ENCODE results near the gene CPXM2.

Gene CPXM2

DNA sequence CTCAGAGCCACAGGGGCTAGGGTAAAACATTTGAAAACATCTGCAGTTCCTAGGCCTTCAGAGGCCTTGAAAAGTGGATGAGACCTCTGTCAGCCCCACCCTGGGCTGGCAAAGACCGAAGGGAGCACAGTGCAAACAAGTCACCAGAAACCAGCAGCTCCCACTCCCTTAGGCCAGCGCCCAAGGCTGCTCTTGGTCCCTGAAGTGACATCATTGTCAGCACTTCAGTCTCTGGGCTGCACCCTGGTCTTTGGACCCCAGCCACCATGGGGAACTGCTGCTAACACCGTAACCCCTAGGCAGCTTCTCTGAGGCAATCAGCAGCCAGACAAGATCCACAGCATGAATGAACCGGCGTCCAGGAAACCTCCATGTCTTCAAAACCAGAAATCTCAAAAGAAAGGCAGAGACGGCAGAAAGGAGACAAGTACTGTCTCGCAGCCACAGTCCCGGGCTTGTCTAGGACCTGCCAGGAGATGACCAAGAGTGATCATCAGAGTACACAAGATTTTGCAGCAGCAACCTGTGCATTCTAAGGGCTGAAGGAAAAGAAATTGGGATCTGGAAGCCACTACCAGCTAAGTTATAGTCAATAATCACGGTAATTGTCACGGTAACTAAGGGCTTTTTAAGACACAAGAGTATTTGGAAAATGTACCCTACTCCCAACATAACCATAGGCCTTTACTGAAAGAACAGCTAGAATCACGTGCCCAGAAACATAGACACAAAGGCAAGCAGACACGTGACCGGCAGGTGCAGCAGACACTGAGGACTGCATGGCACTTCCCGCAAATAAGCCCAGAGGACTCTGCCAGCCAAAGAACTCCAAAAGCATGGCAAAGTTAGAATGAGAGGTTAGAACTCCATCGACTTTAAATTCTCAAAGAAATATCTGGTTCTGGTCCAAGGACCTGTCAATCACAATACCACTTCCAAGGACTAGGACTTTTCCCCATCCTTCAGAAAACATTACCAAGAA, 23.3 kb downstream of the CPXM2 start:
- DNase-seq = no peak

DNA sequence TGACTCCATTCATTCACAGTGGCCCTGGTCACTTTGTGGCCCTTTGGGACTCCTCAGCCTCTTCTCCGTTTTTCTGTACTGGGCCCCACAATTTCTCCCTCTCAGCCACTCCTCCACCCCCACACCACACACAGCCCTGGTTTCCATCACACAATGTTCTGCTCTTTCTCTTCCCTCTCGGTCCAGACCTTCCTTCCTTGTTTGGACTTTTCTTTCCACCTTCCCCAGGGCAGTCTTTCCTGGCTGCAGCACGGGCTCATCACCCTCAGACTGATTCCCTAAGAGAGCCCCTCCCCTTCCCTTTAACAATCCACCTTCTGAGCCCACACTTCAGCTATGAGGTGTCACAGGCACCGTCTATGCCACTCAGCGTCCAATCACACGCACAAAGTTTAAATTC, 25.7 kb downstream of the CPXM2 start:
- DNase-seq = no peak

DNA sequence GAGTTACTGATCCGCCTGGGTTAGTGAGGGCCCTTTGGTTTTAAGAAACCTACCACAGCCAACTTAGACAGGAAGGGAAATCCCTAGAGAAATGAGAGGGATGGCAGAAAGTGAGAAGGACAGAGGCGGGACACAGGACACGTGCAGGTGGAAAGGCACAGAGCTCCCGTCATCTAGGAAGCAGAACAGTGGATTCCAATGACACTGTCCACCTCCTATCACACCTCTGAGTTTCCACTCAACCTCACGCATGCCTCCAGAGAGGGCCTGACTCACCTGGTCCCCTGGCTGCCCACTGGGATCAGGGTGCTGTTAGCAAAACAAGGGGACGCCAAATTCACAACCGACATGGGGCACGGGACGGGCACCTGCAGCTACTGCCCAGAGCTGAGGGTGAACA, 26.3 kb downstream of the CPXM2 start:
- no peak for DNase-seq

DNA sequence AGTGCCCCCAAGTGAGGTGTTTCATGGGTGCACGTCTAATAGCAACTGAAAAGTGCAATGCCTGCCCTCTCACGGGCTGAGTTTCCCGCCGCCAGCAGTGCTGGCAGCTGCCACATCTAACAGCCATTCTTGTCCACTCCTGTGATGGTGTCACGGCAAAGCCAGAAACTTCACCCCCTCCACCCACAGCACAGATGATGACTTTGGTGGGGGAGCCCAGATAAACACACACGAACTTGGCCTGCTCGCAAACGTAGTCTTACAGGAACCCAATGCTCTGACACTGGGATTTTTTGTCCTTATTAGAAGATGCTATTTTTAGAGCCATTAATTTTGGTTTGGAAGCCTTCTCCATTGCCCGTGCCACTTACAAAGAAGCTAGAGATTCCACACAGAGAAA, 26.7 kb downstream of the CPXM2 start:
- no peak for DNase-seq

DNA sequence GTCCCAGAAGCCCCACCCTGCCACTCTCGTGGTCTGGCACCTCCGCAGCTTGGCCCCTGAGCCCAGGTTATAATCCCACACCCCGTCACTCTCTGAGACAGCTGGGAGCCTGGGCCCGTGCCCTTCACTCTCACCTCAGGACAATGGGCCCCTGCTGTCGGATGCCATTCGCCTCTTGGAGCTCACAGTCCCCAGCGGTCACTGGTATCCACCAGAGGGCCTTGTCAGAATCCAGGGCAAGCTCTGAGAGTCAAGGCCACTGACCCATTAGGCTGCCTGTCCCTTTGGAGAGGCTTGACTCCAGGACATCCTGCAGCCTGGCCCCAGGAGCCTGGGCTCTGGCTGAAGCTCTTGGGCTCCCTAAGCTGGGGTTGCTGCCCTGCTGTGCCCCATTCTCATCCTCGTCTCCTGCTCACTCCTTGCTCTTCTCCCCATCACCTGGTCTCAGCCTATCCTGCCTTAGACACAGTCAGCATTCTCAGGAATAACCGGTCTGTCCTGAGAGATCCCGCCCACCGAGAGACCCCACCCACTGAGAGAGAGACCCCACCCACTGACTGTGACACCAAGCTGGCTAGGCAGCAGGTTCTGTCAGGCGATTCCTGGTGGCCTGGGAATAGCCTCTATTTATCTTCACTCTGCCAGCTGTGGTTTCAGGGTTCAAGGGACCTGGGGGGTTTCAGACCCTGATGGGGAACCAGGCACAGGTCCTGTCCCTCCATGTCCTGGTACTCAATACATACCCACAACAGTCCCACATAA, 27.7 kb downstream of the CPXM2 start:
- no peak for DNase-seq

DNA sequence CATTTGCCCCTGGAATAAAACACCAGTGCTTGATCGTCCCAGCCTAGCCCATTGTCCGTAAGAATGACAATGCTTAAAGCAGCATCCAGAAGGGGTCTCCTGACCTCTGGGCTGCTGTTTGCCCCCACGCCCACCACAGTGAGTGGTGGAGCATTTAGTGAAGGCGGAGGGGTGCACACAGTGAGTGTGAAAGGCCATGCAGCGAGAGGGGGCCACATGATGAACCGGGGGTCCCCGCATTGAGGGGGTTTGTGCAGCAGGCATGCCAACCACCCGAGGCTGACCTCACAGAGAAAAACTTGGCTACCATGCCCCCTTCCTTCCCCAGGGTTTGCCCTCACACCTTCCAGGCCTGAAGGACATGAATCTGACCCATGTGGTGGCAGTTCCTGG, 28.4 kb downstream of the CPXM2 start:
- DNase-seq = no peak

DNA sequence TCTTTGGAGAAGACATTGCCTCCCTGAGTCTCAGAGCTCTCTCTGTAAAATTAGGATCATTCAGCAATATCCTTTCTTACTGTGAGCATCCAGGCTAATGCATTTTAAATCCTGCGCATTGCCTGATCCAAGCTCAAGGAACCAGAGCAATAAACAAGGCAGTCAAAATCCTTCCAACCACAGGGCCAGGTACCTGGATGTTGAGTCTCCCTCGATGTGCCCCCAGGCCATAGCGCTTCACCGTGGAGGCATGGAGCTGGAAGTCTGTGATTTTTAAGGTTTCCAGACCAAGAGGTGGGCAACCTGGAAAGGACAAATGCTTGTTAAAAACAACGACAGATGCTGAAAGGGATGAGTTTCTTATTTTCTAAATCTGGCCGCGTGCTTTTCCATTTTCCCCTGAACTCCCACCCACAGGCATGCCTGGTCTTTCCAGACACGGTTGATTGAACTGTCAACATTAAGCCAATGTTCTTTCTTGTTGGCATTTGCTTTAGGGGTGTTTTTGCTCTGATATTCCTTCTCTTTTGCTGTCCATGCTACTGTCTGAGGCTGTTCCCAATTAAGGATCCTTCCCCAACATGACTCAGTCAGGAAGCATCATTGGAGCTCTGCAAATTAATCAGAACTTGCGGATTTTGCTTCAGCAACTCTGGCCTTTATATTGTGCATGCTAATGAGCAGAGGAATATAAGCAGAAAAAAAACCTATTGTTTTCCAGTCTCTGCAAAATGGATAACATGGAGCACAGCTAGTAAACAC, 29.0 kb downstream of the CPXM2 start:
- no peak for DNase-seq

DNA sequence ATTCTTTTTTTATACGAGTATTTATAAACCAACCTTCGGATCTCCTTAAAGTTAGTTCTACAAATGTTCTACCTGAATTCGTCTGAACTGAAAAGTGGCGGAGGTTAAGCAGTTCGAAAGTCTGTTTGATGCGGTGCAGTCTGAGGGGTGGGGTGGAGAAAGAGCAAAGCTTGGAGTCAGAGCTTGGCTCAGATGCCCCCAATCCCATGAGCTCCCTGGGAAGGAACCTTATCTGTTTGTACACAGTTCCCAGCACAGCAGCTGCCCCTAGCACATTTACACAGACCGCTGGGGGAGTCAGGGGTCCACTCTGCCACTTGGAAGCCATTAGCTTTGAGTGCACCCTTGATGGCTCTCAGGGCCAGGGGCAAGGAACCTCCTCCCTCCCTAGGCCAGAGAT, 30.8 kb downstream of the CPXM2 start:
- no peak for DNase-seq

DNA sequence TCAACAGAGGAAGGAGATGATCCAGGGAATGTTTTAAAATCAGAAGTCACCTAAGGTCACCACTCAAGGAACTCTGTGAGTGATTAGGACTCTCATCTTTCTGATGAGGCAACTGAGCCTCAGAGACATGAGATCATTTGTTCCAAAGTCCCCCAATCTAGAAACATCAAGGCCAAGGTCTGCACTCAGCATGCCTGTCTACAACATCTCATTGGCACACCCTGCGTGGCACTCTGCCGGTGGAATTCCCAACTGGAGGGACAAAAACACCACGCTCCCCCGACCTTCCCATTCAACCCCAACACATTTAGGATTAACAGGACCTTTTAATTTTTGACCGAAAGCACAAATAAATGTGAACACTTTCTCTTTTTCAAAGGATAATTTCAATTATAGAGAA, 31.4 kb downstream of the CPXM2 start:
- DNase-seq = no peak

DNA sequence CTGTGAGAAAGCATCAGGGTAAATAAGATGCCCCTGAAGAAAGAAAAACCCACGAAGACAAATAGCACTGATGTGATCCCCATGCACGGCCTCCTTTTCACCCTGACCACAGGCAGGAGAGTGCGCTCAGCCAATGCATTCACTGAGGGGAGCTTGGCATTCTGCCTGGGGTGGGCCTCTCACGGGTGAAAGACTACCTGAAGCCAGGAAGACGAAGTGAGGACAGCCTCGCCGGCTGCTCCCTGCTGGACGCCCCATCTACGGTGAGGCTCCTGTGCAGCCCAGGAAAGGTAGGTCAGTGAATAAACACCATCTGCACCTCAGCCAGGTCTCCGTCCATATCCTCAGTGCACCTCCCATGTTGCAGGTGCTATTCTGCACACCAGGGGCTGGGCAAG, 32.0 kb downstream of the CPXM2 start:
- DNase-seq = no peak

DNA sequence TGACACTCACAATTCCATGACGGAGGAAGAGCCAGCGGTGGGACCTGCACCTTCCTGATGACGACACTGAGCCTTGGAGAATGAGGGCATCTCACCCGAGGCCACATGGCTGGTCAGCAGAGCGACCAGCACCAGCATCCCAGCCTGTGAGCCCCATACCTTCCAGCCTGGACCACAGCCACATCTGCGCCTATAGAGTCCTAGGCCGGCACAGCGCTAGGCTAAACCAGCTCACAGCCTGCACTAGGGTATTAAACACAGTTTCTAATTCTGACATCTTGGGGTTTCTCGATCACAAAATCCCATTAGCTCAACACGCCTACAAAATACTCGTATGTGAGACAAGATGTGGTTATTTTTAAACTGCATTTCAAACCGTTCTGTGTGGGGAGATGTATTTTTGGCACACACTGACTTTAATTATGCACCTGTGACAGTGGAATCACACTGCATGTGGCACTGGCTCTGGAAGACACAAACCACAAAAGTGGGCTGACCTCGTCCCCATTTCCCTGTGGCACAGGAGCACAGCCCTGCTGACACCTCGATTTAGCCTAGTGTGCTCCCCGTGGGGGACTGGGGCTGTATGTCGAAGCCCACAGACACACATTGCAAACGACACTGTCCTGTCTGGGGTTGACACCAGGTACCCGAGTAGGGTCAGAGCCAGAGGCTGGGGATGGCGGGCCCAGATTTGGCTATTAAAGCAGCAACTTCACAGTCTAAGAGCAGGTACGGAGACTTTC, 32.5 kb downstream of the CPXM2 start:
- no peak for DNase-seq

DNA sequence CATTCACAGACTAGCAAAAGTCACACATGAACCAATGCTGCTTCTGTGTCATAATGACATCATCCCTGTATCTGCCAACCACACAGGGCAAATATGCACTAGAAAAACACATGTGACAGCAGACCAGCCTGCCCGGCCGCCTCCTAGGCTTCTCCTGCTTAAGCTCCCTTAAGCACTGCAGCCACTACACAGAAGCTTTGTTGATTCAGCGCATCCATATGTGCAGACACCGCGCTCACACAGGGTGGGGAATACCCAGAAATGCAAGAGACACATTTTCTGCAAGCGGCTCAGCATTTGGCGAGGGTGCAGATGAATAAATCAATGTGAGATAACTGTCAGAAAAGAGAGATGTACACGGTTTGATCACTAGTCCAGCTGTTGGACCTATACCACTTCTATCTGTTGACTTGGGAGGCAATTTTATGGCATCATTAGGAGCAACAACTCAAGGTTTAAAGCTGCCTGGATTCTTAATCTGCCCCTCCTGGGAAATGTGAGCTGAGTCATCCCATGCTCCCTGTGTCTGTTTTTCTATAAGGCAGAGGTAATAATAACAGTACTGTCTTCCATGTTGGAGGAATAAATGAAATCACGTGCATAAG, 33.4 kb downstream of the CPXM2 start:
- DNase-seq = no peak

DNA sequence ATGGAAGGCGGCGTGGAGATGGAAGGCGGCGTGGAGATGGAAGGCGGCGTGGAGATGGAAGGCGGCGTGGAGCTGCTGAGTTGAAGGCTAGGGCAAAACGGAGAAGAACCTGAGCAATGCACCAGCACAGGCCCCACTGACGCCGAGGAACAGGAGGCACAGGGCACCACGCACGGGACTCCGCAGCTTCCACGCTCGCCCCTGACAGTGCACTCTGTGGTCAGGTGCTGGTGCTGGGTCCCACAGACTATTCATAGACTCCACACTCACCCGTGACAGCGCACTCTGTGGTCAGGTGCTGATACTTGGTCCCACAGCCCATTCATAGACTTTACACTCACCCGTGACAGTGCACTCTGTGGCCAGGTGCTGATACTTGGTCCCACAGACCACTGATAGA, 34.0 kb downstream of the CPXM2 start:
- DNase-seq = no peak

DNA sequence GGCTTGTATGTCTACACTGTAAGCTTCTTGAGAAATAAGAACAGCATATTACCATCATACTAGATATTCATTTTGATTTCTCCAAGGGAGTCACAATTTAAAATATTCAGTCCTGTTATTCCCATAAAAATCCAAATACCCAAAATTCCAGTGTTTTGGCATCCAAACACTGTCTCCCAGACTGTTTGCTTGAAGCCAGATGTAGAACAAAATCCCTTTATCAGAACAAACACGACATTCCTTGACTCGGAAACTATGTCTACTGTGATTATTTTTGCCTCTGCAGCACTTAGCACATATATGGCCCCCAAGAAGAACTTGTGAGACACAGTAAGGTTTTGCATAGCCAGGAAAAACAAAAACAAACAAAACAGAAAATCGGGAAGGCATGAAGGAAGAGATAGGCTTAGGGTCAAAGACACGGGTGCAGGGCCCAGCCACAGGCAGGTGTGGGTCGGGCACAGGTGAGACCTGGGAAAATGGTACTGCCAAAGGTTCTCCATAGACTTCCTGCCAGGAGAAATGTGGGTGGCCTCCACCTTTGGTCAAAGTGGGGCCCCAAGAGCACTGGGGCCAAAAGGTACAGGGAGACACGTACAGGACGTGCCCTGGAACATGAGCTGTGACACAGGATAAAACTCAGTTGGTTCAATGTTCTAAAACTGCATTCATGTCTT, 36.5 kb downstream of the CPXM2 start:
- DNase-seq = no peak

DNA sequence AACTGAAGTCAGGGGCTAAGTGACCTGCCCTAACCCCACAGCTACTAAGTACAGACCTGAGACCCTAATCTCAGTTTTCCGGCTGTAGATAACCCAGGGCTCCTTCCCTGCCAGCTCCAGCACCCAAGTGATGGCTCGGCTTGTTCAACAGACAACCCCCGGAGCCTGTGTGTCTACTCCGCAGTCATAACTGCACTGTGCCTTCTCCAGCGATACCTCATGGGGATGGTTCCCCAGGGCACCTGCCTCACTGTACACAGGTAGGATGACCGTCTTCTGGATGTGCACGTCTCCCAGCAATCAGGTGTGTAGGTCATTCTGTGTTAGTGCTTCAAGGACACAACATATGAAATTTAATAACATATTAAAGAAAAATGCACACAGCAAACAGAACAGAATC, 37.1 kb downstream of the CPXM2 start:
- DNase-seq = no peak

DNA sequence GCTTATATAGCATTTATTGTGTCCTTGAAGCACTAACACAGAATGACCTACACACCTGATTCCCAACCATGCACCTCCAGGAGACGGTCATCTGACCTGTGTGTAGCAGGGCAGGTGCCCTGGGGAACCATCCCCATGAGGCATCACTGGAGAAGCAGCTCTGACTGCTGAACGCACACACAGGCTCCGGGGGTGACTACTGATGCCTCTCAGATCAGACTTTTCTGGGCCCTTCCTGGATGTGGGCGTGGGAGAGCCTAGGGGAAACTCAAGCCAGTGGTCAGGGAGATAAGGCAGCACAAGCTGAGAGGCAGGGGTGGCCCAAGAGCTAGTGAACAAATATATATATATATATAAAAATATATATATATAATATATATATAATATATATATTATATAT, 37.6 kb downstream of the CPXM2 start:
- DNase-seq = no peak

DNA sequence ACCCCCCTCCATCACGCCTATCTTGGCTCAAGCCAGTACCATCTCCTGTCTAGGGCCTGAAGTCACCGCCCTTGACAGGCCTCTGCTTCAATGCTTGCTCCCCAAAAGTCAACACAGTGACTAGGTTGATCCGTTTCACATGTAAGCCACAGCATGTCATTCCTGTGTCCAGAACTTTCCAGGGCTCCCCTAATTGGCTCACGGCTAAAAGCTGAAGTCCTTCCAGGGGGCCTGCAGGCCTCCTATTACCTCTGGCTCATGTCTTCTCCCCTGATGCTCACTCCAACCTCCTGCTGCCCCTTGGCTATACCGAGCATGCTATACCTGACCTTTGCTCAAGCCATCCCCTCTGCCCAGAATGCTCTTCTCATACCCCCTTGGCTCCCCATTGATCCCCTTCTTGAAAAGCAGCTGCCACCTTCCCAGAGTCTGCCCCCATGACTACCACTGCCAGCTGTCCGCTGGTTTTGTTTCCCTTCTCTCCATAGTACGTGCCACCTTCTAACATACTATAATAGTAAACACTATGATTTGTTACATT, 39.1 kb downstream of the CPXM2 start:
- no peak for DNase-seq

DNA sequence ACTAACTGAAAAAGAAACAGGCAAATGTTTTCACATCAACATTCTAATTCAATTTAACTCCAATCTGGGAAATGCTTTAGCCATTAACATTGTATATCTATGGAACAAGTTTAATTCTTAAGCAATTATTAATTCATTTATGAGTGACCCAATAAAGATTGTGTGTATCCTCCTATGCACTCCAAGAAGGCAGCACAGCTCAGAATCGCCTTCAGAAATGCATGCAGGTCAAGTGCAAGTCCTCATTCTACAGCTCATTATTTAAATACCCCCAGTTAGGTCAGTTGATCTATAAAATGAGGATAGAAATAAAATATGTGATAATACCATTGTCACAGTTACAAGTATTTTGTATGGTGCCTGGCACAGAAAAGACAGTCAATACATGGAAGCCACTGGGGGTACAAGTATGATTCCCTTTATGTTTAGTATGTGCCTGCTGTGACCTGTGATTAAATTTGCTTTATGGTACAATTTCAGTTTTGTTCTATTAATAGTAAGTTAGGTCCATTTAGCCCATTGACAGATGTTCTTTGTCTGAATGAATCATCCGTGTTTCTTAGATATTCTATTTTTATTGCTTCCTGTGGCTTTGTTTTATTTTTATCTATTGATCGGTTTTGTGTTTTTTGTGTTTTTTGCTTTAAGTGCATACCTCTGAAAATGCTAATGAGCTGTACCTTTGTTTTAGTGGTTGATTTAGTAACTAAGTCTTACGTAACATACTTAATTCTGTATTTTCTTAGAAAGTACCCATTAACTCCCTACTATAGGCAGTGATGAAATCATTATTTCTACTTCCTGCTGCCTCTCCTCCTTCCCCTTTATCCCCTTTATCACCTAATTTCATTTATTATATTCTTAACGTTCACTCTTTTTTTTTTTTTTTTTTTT, 42.8 kb downstream of the CPXM2 start:
- DNase-seq = no peak

DNA sequence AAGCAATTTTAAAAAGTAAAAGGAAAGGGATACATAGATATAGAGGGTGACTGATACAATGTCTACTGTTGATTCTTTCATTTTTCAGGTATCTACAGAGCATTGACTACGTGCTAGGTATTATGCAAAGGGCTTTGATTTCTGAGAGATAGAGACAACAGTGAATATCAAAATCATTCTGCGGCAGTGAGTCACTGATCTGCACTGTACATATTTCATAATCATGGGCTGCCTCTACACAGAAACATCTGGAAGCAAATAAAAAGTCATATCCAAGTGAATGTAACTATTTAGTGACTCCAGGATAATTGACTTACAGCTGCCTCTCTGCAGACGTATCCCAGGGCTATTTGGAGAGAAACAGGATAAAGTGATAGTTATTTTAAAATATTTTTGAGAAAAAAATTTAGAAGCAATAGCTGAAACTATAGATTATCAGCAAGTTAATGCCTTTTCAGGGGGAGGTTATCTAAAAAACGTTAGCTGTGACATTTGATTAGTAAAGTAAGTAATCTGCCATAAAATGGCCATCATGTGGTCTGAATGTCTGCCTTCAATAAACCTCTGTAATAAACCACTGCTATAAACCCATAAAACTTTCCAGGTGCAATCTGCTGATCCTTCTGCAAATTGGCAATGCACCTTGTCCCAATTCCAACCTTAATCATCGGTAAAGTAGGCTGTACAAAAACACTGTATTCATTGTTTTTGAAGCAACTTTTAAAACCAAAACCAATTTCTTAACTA, 43.7 kb downstream of the CPXM2 start:
- peak; percentile 17 for DNase-seq

DNA sequence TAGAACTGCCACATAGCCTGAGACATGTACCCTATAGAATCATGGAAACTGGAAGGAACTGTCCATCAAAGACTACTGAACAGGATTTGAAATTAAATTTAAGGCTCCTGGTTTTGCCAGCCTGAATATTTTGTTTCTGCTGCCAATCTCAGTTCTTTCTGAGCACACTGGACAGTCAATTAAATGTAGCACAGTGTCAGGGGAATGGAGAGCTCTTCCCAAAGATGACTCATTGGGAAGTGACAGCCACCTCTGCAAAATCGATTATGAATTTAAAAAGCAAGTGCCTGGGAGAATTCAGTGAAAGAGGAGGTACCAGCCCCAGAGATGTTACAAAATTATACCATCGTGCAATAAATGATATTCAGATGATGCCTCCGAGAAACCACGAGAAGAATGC, 47.8 kb downstream of the CPXM2 start:
- no peak for DNase-seq

Measured in NCI-H226 (cell line).